ENCODE measurements around the gene COX4I1. TPM values are rescaled to one million over a fixed set of nuclear protein-coding genes. Genes with fewer than 3 reads are reported as not detected.

The COX4I1 gene
- total RNA-seq, 2 donors from 2014 or later, result 436 to 471 TPM

- H3K9ac ChIP-seq (ENCODE audit: extremely low read depth, low read length, poor library complexity, severe bottlenecking), result no peak overlapping the region
- no peaks in the 10 kb centered on the region for H3K9me3 ChIP-seq (ENCODE audit: control insufficient read depth, low read length)
- no peak overlapping the region for H3K4me3 ChIP-seq (ENCODE audit: low read length)
- H3K36me3 ChIP-seq (ENCODE audit: control insufficient read depth, insufficient read depth, low read length), result no peaks in the 10 kb centered on the region
- Mint-ChIP-seq H3K27me3 (ENCODE audit: insufficient read depth) (peaks cover 24% of the 10 kb centered on the region), H3K27ac (no peak overlapping the region), H3K4me1 (peaks cover 12% of the 10 kb centered on the region), H3K36me3 (ENCODE audit: low read depth) (no peaks in the 10 kb centered on the region), H3K9me3 (no peaks in the 10 kb centered on the region), H3K4me3 (no peak overlapping the region)
- TF ChIP-seq CTCF (conservative IDR thresholded peaks at IDR 0.05), result no peak
- H3K27ac ChIP-seq (ENCODE audit: low read depth, low read length), result no peak overlapping the region
- WGBS, 2 experiments (ENCODE audit: insufficient coverage in 1 of 2, insufficient read length in 1 of 2), result 83 to 90% methylated on average over 2 to 7 of the region's 7 CpGs
- peaks cover 25% of the 10 kb centered on the region for H3K27me3 ChIP-seq (ENCODE audit: control insufficient read depth, insufficient read depth, low read length, poor library complexity, severe bottlenecking)
- H3K4me1 ChIP-seq (ENCODE audit: control insufficient read depth, insufficient read depth, low read length), result peaks cover 5% of the 10 kb centered on the region
- no peak for DNase-seq
Observed at GRCh38 chr16:85754413-85754812, 45.1 kb upstream of the COX4I1 start.

GRCh38 chr16:85755929-85756768 is 43.3 kb upstream of the COX4I1 start:
- DNase-seq, result peak; percentile 55
- Histone ChIP-seq H3K36me3 (ENCODE audit: control insufficient read depth, insufficient read depth, low read length) (no peaks in the 10 kb centered on the region), H3K9me3 (ENCODE audit: control insufficient read depth, low read length) (no peaks in the 10 kb centered on the region), H3K27me3 (ENCODE audit: control insufficient read depth, insufficient read depth, low read length, poor library complexity, severe bottlenecking) (peaks cover 17% of the 10 kb centered on the region), H3K9ac (ENCODE audit: extremely low read depth, low read length, poor library complexity, severe bottlenecking) (no peak overlapping the region), H3K27ac (ENCODE audit: low read depth, low read length) (no peak overlapping the region), H3K4me3 (ENCODE audit: low read length) (no peak overlapping the region), H3K4me1 (ENCODE audit: control insufficient read depth, insufficient read depth, low read length) (peaks cover 5% of the 10 kb centered on the region)
- Mint-ChIP-seq H3K36me3 (ENCODE audit: low read depth) (no peaks in the 10 kb centered on the region), H3K9me3 (no peaks in the 10 kb centered on the region), H3K27ac (no peak overlapping the region), H3K4me3 (no peak overlapping the region), H3K27me3 (ENCODE audit: insufficient read depth) (peaks cover 20% of the 10 kb centered on the region), H3K4me1 (peaks cover 9% of the 10 kb centered on the region)
- TF ChIP-seq CTCF (conservative IDR thresholded peaks at IDR 0.05), result no peak
- WGBS, 2 experiments (ENCODE audit: insufficient coverage in 1 of 2, insufficient read length in 1 of 2), result 80 to 84% methylated on average over 20 to 25 of the region's 25 CpGs

- H3K9me3 ChIP-seq (ENCODE audit: control insufficient read depth, low read length), result no peaks in the 10 kb centered on the region
- no peak for DNase-seq
- H3K4me1 Mint-ChIP-seq, result peaks cover 9% of the 10 kb centered on the region
- H3K27ac Mint-ChIP-seq, result no peak overlapping the region
- no peak overlapping the region for H3K4me3 Mint-ChIP-seq
- peaks cover 4% of the 10 kb centered on the region for H3K27me3 ChIP-seq (ENCODE audit: control insufficient read depth, insufficient read depth, low read length, poor library complexity, severe bottlenecking)
- H3K4me3 ChIP-seq (ENCODE audit: low read length), result no peak overlapping the region
- H3K27ac ChIP-seq (ENCODE audit: low read depth, low read length), result no peak overlapping the region
- no peaks in the 10 kb centered on the region for H3K9me3 Mint-ChIP-seq
- H3K9ac ChIP-seq (ENCODE audit: extremely low read depth, low read length, poor library complexity, severe bottlenecking), result no peak overlapping the region
- H3K36me3 Mint-ChIP-seq (ENCODE audit: low read depth), result no peaks in the 10 kb centered on the region
- no peak for TF ChIP-seq CTCF (conservative IDR thresholded peaks at IDR 0.05)
- H3K36me3 ChIP-seq (ENCODE audit: control insufficient read depth, insufficient read depth, low read length), result no peaks in the 10 kb centered on the region
- WGBS, 2 experiments (ENCODE audit: insufficient coverage in 1 of 2, insufficient read length in 1 of 2), result 88 to 98% methylated on average over 7 of the region's 7 CpGs
- H3K27me3 Mint-ChIP-seq (ENCODE audit: insufficient read depth), result peaks cover 10% of the 10 kb centered on the region
- H3K4me1 ChIP-seq (ENCODE audit: control insufficient read depth, insufficient read depth, low read length), result peaks cover 5% of the 10 kb centered on the region
Observed at GRCh38 chr16:85757341-85757822, 42.1 kb upstream of the COX4I1 start.

Data from endodermal cell (in vitro differentiated cells).